HCT116 (cell line): ENCODE results near the gene MCFD2.

Experiments
- ATF3 ChIP-seq: IDR thresholded peaks from 2 replicates; pipeline ENCODE4 v1.6.1; 2012
- CTCF ChIP-seq, 3 experiments: fragments of 200-600 bp in 1 of 3; sonication (generic) in 1 of 3; IDR thresholded peaks in 2 of 3; conservative IDR thresholded peaks in 1 of 3; 2 replicates each; pipeline ENCODE4 v1.5.1; 2012 to 2017; ENCODE audit warnings: low read depth in 2 of 3, low read length in 2 of 3, antibody characterized with exemption in 1 of 3, borderline replicate concordance in 1 of 3, control low read depth in 1 of 3, mild to moderate bottlenecking in 1 of 3, mixed read lengths in 1 of 3, mixed run types in 1 of 3, moderate library complexity in 1 of 3; ENCODE audit not compliant: insufficient read depth in 1 of 3
- POLR2AphosphoS5 ChIP-seq: IDR thresholded peaks from 2 replicates; pipeline ENCODE4 v1.6.1; 2011; ENCODE audit warnings: mild to moderate bottlenecking, low read depth, low read length, moderate library complexity
- REST ChIP-seq: IDR thresholded peaks from 2 replicates; pipeline ENCODE4 v1.6.1; 2012; ENCODE audit warnings: low read depth
- TF ChIP-seq, protein P1 (sequence below): IDR thresholded peaks from 2 replicates; pipeline ENCODE4 v1.6.1; 2012

- no peak for TF ChIP-seq ATF3
- TF ChIP-seq CTCF (IDR thresholded peaks at IDR 0.05 in 2 of 3, conservative IDR thresholded peaks at IDR 0.05 in 1 of 3; ENCODE audit: borderline replicate concordance in 1 of 3, insufficient read depth in 1 of 3, low read depth in 2 of 3, low read length in 2 of 3): no peak
- TF ChIP-seq REST: no peak
- TF ChIP-seq, protein P1, sequence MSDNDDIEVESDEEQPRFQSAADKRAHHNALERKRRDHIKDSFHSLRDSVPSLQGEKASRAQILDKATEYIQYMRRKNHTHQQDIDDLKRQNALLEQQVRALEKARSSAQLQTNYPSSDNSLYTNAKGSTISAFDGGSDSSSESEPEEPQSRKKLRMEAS: no peak
- no peak for TF ChIP-seq POLR2AphosphoS5
These were observed 56.9 kb downstream of the MCFD2 start for GRCh38 chr2:46858702-46859090.
